Gastroesophageal sphincter (tissue), 2 donors: ENCODE data around the gene ARF6.

ENCODE experiments used
- POLR2A ChIP-seq, 2 donors: fragments of 450-650 bp; IDR thresholded peaks; one replicate each; pipeline ENCODE4 v1.6.1; 2017; ENCODE audit warnings: antibody characterized with exemption in 2 of 2, mild to moderate bottlenecking in 2 of 2, moderate library complexity in 1 of 2
- POLR2AphosphoS5 ChIP-seq: sonication (generic); formaldehyde crosslinking; IDR thresholded peaks from one replicate; pipeline ENCODE4 v1.6.1; 2017; ENCODE audit warnings: antibody characterized with exemption

GRCh38 chr14:49930720-49931119 is 37.8 kb downstream of the ARF6 start:
- TF ChIP-seq POLR2A (IDR thresholded peaks at IDR 0.05) (no peak), POLR2AphosphoS5 (no peak)
